Stimulated activated CD8-positive, alpha-beta memory T cell treated with anti-CD3 and anti-CD28 coated beads, Interleukin-12 subunit alpha, Interleukin-12 subunit beta, amount 100 ng/mL, for 24 hours (primary cell): Measurements from ENCODE around the gene ZNF785.
"Not testable (repeated sequence)": the region's sequence is repeated elsewhere in the genome, so short reads cannot be mapped to it uniquely, and the experiment has no call there.

ENCODE experiments used
- DNase-seq: peaks from one replicate; pipeline ENCODE4 v3.0.0-alpha.2; 2020; ENCODE audit errors: extremely low read depth

Gene ZNF785

GRCh38 chr16:30585400-30586191 lies at the start of gene ZNF785:
TSS of gene ZNF785 (minus strand) at chr16:30585697. CDS start at chr16:30585611, 86 bp downstream.
- peak; percentile 70 for DNase-seq

GRCh38 chr16:30633526-30633925 lies 48.0 kb upstream of the ZNF785 start:
- no peak for DNase-seq

GRCh38 chr16:30632454-30632853 lies 47.0 kb upstream of the ZNF785 start:
- not testable (repeated sequence) for DNase-seq

- DNase-seq: no peak
Measured at GRCh38 chr16:30628628-30629540, 43.4 kb upstream of the ZNF785 start.

GRCh38 chr16:30626236-30626635 lies 40.7 kb upstream of the ZNF785 start:
- no peak for DNase-seq

GRCh38 chr16:30623536-30624283 lies 38.2 kb upstream of the ZNF785 start:
- no peak for DNase-seq

GRCh38 chr16:30622455-30623032 lies 37.0 kb upstream of the ZNF785 start:
- DNase-seq: no peak

GRCh38 chr16:30621765-30622164 lies 36.3 kb upstream of the ZNF785 start:
- DNase-seq: no peak

GRCh38 chr16:30620169-30620568 lies 34.7 kb upstream of the ZNF785 start:
- no peak for DNase-seq

- DNase-seq: no peak
Measured at GRCh38 chr16:30619638-30620037, 34.1 kb upstream of the ZNF785 start.

- no peak for DNase-seq
Measured at GRCh38 chr16:30619202-30619601, 33.7 kb upstream of the ZNF785 start.

- DNase-seq: no peak
Measured at GRCh38 chr16:30615358-30616091, 30.0 kb upstream of the ZNF785 start.

GRCh38 chr16:30609926-30610839 lies 24.7 kb upstream of the ZNF785 start, which contains the start of gene ZNF689:
TSS of gene ZNF689 (minus strand) at chr16:30610389. CDS start at chr16:30610041, 348 bp downstream.
- DNase-seq: peak; percentile 71

GRCh38 chr16:30609002-30609925 lies 23.8 kb upstream of the ZNF785 start:
- no peak for DNase-seq

- no peak for DNase-seq
Measured at GRCh38 chr16:30606004-30606403, 20.5 kb upstream of the ZNF785 start.

GRCh38 chr16:30605158-30605557 lies 19.7 kb upstream of the ZNF785 start:
- DNase-seq: no peak

- no peak for DNase-seq
Measured at GRCh38 chr16:30604316-30604947, 18.9 kb upstream of the ZNF785 start.

- no peak for DNase-seq
Measured at GRCh38 chr16:30603945-30604315, 18.4 kb upstream of the ZNF785 start.
